ENCODE results near the gene SHQ1.

- TF ChIP-seq CTCF (IDR thresholded peaks at IDR 0.05; ENCODE audit: low read depth, low read length): no peak
- TF ChIP-seq MAX (IDR thresholded peaks at IDR 0.05; ENCODE audit: low read depth, low read length): no peak
- no peak for TF ChIP-seq POLR2A (IDR thresholded peaks at IDR 0.05; ENCODE audit: extremely low read depth, insufficient read length)
- TF ChIP-seq MYC (IDR thresholded peaks at IDR 0.05; ENCODE audit: low read depth, low read length): no peak
Measured at GRCh38 chr3:72761410-72761809, 86.8 kb downstream of the SHQ1 start.

Data from NB4 (cell line).